HCT116 (cell line): ENCODE measurements around the gene ATF2. TPM values are rescaled to one million over a fixed set of nuclear protein-coding genes. Genes with fewer than 3 reads are reported as not detected.

ENCODE experiments used
- ATAC-seq: fragments of 200-7000 bp; cut with Tn5 transposase; 2 replicates; pipeline ENCODE4 v1.9.1; 2020; ENCODE audit warnings: mild to moderate bottlenecking, moderate library complexity
- BruUV-seq: library from RNA; stranded (reverse); fragments of 400-500 nt; replicated peaks from 2 replicates; lab custom pipeline; 2021; lab: Mats Ljungman, UMichigan
- CTCF ChIA-PET: fragments of 300-600 bp; sonication (Branson Sonifier 250); formaldehyde crosslinking; loops from one replicate; lab custom pipeline; 2021; ENCODE audit warnings: antibody characterized with exemption; lab: Charles Lee
- POLR2A ChIA-PET: fragments of 300-600, 350-600 bp; sonication (Branson Sonifier 250); formaldehyde crosslinking; loops from one replicate; lab custom pipeline; 2021; ENCODE audit warnings: antibody characterized with exemption; lab: Charles Lee
- RAD21 ChIA-PET, 2 experiments: fragments of 300-600 bp; sonication (Branson Sonifier 250); formaldehyde crosslinking; loops; one replicate each; lab custom pipeline; 2023; ENCODE audit warnings: low total read pairs in 2 of 2; ENCODE audit not compliant: uncharacterized antibody in 2 of 2, unreplicated experiment in 2 of 2, low non-redundant PET in 1 of 2; lab: Charles Lee
- DNase-seq: peaks from one replicate; pipeline ENCODE4 v3.0.0-alpha.2; 2010; ENCODE audit warnings: low read depth, low spot score
- H2AFZ ChIP-seq: fragments of 200-600 bp; shearing (Covaris generic), sonication (generic); 2 replicates; pipeline ENCODE4 v1.6.1; 2017; ENCODE audit warnings: low read depth, mixed run types, mixed read lengths, antibody characterized with exemption, low read length; ENCODE audit not compliant: poor library complexity, severe bottlenecking
- H3K27ac ChIP-seq: 2 replicates; pipeline ENCODE4 v1.5.1; 2012; ENCODE audit warnings: low read depth, low read length
- H3K27me3 ChIP-seq: fragments of 200-600 bp; sonication (generic); 2 replicates; pipeline ENCODE4 v1.6.1; 2016; ENCODE audit warnings: mixed run types, low read length, mixed read lengths; ENCODE audit not compliant: insufficient read depth
- H3K36me3 ChIP-seq, 2 experiments: fragments of 200-500 bp in 1 of 2; fragments of 200-600 bp in 1 of 2; sonication (Bioruptor generic) in 1 of 2; sonication (generic) in 1 of 2; 2 replicates each; pipeline versions ENCODE4 v1.5.1 to v1.6.1; 2014 to 2016; ENCODE audit warnings: low read length in 2 of 2, inconsistent platforms in 1 of 2, mixed read lengths in 1 of 2, mixed run types in 1 of 2; ENCODE audit not compliant: insufficient read depth in 2 of 2, control insufficient read depth in 1 of 2
- H3K4me1 ChIP-seq, 2 experiments: fragments of 200-600 bp in 1 of 2; sonication (generic) in 1 of 2; 2 replicates each; pipeline versions ENCODE4 v1.5.1 to v1.6.1; 2012 to 2017; ENCODE audit warnings: low read length in 2 of 2, inconsistent platforms in 1 of 2, mild to moderate bottlenecking in 1 of 2, mixed read lengths in 1 of 2, mixed run types in 1 of 2, moderate library complexity in 1 of 2; ENCODE audit not compliant: insufficient read depth in 2 of 2, control insufficient read depth in 1 of 2
- H3K4me2 ChIP-seq: fragments of 200-600 bp; sonication (generic); 2 replicates; pipeline ENCODE4 v1.6.1; 2017; ENCODE audit warnings: mixed run types, low read length, mixed read lengths
- H3K4me3 ChIP-seq, 2 experiments: fragments of 200-600 bp in 1 of 2; sonication (generic) in 1 of 2; replicated peaks in 1 of 2; 2 replicates each; pipeline ENCODE4 v1.5.1; 2011 to 2016; ENCODE audit warnings: low read length in 2 of 2, control low read depth in 1 of 2, low read depth in 1 of 2, mild to moderate bottlenecking in 1 of 2, mixed read lengths in 1 of 2, mixed run types in 1 of 2
- H3K79me2 ChIP-seq: fragments of 200-600 bp; sonication (generic); 2 replicates; pipeline ENCODE4 v1.6.1; 2017; ENCODE audit warnings: mild to moderate bottlenecking, mixed run types, low read length, moderate library complexity, mixed read lengths; ENCODE audit not compliant: insufficient read depth
- H3K9ac ChIP-seq: fragments of 200-600 bp; sonication (generic); 2 replicates; pipeline ENCODE4 v1.6.1; 2016; ENCODE audit warnings: low read length, mixed read lengths
- H3K9me2 ChIP-seq: fragments of 200-600 bp; sonication (generic), shearing (Covaris generic); 2 replicates; pipeline ENCODE4 v1.6.1; 2017; ENCODE audit warnings: mixed run types, mild to moderate bottlenecking, moderate library complexity; ENCODE audit not compliant: insufficient read depth
- H3K9me3 ChIP-seq, 2 experiments: fragments of 200-500 bp in 1 of 2; fragments of 200-600 bp in 1 of 2; sonication (Bioruptor generic) in 1 of 2; sonication (generic) in 1 of 2; 2 replicates each; pipeline ENCODE4 v1.6.1; 2014 to 2017; ENCODE audit warnings: low read length in 2 of 2, mixed read lengths in 2 of 2, inconsistent platforms in 1 of 2, low read depth in 1 of 2, mild to moderate bottlenecking in 1 of 2, mixed run types in 1 of 2, moderate library complexity in 1 of 2; ENCODE audit not compliant: control insufficient read depth in 1 of 2, insufficient read depth in 1 of 2
- H4K20me1 ChIP-seq: fragments of 200-600 bp; sonication (generic), shearing (Covaris generic); 2 replicates; pipeline ENCODE4 v1.6.1; 2017; ENCODE audit warnings: mixed run types, mild to moderate bottlenecking, moderate library complexity; ENCODE audit not compliant: insufficient read depth
- ATF3 ChIP-seq: IDR thresholded peaks from 2 replicates; pipeline ENCODE4 v1.6.1; 2012
- EGR1 ChIP-seq: IDR thresholded peaks from 2 replicates; pipeline ENCODE4 v1.6.1; 2012; ENCODE audit warnings: low read depth
- EZH2phosphoT487 ChIP-seq: fragments of 200-600 bp; IDR thresholded peaks from 2 replicates; pipeline ENCODE4 v1.6.1; 2018; ENCODE audit warnings: antibody characterized with exemption, borderline replicate concordance
- FOSL1 ChIP-seq: IDR thresholded peaks from 2 replicates; pipeline ENCODE4 v1.6.1; 2012; ENCODE audit warnings: low read depth
- JUND ChIP-seq: IDR thresholded peaks from 2 replicates; pipeline ENCODE4 v1.6.1; 2012
- POLR2AphosphoS5 ChIP-seq: IDR thresholded peaks from 2 replicates; pipeline ENCODE4 v1.6.1; 2011; ENCODE audit warnings: mild to moderate bottlenecking, low read depth, low read length, moderate library complexity
- RAD21 ChIP-seq: IDR thresholded peaks from 2 replicates; pipeline ENCODE4 v1.6.1; 2012; ENCODE audit warnings: low read depth, mild to moderate bottlenecking
- REST ChIP-seq: IDR thresholded peaks from 2 replicates; pipeline ENCODE4 v1.6.1; 2012; ENCODE audit warnings: low read depth
- SIN3A ChIP-seq: IDR thresholded peaks from 2 replicates; pipeline ENCODE4 v1.6.1; 2012; ENCODE audit warnings: low read depth
- SP1 ChIP-seq: IDR thresholded peaks from 2 replicates; pipeline ENCODE4 v1.6.1; 2012; ENCODE audit warnings: low read depth
- ZNF274 ChIP-seq: fragments of 200-500 bp; sonication (Bioruptor generic); IDR thresholded peaks from 2 replicates; pipeline ENCODE4 v1.6.1; 2014; ENCODE audit warnings: mild to moderate bottlenecking, low read depth, low read length, inconsistent platforms
- intact Hi-C: fragments of 100-400 bp; cut with micrococcal nuclease; formaldehyde crosslinking; loops from 2 replicates; pipeline ENCODE4 v1.10.0; 2022
- total RNA-seq: library from RNA; stranded (reverse); gene quantifications from one replicate; pipeline ENCODE4 v1.2.1, GENCODE V29; 2021; ENCODE audit not compliant: unreplicated experiment
- TF ChIP-seq, protein P1 (sequence below): IDR thresholded peaks from 2 replicates; pipeline ENCODE4 v1.6.1; 2012
- TF ChIP-seq, protein P2 (sequence below), 3 experiments: fragments of 200-600 bp in 1 of 3; sonication (generic) in 1 of 3; IDR thresholded peaks in 2 of 3; conservative IDR thresholded peaks in 1 of 3; 2 replicates each; pipeline ENCODE4 v1.5.1; 2012 to 2017; ENCODE audit warnings: low read depth in 2 of 3, low read length in 2 of 3, antibody characterized with exemption in 1 of 3, borderline replicate concordance in 1 of 3, control low read depth in 1 of 3, mild to moderate bottlenecking in 1 of 3, mixed read lengths in 1 of 3, mixed run types in 1 of 3, moderate library complexity in 1 of 3; ENCODE audit not compliant: insufficient read depth in 1 of 3
- TF ChIP-seq, protein P3 (sequence below): IDR thresholded peaks from 2 replicates; pipeline ENCODE4 v1.6.1; 2011; ENCODE audit warnings: mild to moderate bottlenecking, low read length, moderate library complexity; ENCODE audit not compliant: insufficient replicate concordance; ENCODE audit errors: extremely low read depth

The ATF2 gene
- total RNA-seq, 1 experiment from 2014 or later, result 29.6 TPM

- ChIA-PET CTCF (no interaction called here), RAD21 (no interaction called here), POLR2A (no interaction called here)
- Histone ChIP-seq H3K9me3 (no peaks in the 10 kb centered on the region), H4K20me1 (no peaks in the 10 kb centered on the region), H3K79me2 (no peaks in the 10 kb centered on the region), H3K27me3 (no peaks in the 10 kb centered on the region), H3K4me1 (peaks cover 15 to 19% of the 10 kb centered on the region in 2 experiments), H3K4me3 (no peak overlapping the region), H2AFZ (no peak overlapping the region), H3K27ac (no peak overlapping the region), H3K9ac (no peak overlapping the region), H3K9me2 (no peaks in the 10 kb centered on the region), H3K4me2 (no peak overlapping the region), H3K36me3 (no peaks in the 10 kb centered on the region)
- no TSS peak for BruUV-seq
- no peak for ATAC-seq
- no peak for TF ChIP-seq EZH2phosphoT487
- no peak for TF ChIP-seq REST
- no peak for TF ChIP-seq FOSL1
- no peak for TF ChIP-seq EGR1
- no peak for TF ChIP-seq SP1
- TF ChIP-seq POLR2AphosphoS5, result no peak
- TF ChIP-seq SIN3A, result no peak
- TF ChIP-seq, protein P1, sequence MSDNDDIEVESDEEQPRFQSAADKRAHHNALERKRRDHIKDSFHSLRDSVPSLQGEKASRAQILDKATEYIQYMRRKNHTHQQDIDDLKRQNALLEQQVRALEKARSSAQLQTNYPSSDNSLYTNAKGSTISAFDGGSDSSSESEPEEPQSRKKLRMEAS, result no peak
- TF ChIP-seq, protein P2, sequence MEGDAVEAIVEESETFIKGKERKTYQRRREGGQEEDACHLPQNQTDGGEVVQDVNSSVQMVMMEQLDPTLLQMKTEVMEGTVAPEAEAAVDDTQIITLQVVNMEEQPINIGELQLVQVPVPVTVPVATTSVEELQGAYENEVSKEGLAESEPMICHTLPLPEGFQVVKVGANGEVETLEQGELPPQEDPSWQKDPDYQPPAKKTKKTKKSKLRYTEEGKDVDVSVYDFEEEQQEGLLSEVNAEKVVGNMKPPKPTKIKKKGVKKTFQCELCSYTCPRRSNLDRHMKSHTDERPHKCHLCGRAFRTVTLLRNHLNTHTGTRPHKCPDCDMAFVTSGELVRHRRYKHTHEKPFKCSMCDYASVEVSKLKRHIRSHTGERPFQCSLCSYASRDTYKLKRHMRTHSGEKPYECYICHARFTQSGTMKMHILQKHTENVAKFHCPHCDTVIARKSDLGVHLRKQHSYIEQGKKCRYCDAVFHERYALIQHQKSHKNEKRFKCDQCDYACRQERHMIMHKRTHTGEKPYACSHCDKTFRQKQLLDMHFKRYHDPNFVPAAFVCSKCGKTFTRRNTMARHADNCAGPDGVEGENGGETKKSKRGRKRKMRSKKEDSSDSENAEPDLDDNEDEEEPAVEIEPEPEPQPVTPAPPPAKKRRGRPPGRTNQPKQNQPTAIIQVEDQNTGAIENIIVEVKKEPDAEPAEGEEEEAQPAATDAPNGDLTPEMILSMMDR (IDR thresholded peaks at IDR 0.05 in 2 of 3, conservative IDR thresholded peaks at IDR 0.05 in 1 of 3; ENCODE audit: borderline replicate concordance in 1 of 3, insufficient read depth in 1 of 3, low read depth in 2 of 3, low read length in 2 of 3), result no peak
- no peak for TF ChIP-seq JUND
- no peak for TF ChIP-seq RAD21
- TF ChIP-seq, protein P3, sequence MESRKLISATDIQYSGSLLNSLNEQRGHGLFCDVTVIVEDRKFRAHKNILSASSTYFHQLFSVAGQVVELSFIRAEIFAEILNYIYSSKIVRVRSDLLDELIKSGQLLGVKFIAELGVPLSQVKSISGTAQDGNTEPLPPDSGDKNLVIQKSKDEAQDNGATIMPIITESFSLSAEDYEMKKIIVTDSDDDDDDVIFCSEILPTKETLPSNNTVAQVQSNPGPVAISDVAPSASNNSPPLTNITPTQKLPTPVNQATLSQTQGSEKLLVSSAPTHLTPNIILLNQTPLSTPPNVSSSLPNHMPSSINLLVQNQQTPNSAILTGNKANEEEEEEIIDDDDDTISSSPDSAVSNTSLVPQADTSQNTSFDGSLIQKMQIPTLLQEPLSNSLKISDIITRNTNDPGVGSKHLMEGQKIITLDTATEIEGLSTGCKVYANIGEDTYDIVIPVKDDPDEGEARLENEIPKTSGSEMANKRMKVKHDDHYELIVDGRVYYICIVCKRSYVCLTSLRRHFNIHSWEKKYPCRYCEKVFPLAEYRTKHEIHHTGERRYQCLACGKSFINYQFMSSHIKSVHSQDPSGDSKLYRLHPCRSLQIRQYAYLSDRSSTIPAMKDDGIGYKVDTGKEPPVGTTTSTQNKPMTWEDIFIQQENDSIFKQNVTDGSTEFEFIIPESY, result no peak
- no peak for TF ChIP-seq ATF3
- no peak for TF ChIP-seq ZNF274
- DNase-seq, result no peak
- intact Hi-C loops, result no loop called here
These were observed 113.7 kb downstream of the ATF2 start for GRCh38 chr2:175054340-175054739.
